Activated naive CD8-positive, alpha-beta T cell (primary cell): ENCODE measurements around the gene GOLPH3.
"Not testable (repeated sequence)": the region's sequence is repeated elsewhere in the genome, so short reads cannot be mapped to it uniquely, and the experiment has no call there.

Experiments
- H3K27ac Mint-ChIP-seq: one replicate; pipeline ENCODE4 v1.8.0; 2021; ENCODE audit warnings: mixed read lengths
- H3K27me3 Mint-ChIP-seq: one replicate; pipeline ENCODE4 v1.8.0; 2021; ENCODE audit warnings: mixed read lengths
- H3K36me3 Mint-ChIP-seq: one replicate; pipeline ENCODE4 v1.8.0; 2021; ENCODE audit warnings: mixed read lengths
- H3K4me1 Mint-ChIP-seq: one replicate; pipeline ENCODE4 v1.8.0; 2021; ENCODE audit warnings: low read depth, mixed read lengths
- H3K4me3 Mint-ChIP-seq: one replicate; pipeline ENCODE4 v1.8.0; 2021; ENCODE audit warnings: mild to moderate bottlenecking, mixed read lengths
- H3K9me3 Mint-ChIP-seq: one replicate; pipeline ENCODE4 v1.8.0; 2021; ENCODE audit warnings: low read depth, mixed read lengths

Gene GOLPH3

DNA sequence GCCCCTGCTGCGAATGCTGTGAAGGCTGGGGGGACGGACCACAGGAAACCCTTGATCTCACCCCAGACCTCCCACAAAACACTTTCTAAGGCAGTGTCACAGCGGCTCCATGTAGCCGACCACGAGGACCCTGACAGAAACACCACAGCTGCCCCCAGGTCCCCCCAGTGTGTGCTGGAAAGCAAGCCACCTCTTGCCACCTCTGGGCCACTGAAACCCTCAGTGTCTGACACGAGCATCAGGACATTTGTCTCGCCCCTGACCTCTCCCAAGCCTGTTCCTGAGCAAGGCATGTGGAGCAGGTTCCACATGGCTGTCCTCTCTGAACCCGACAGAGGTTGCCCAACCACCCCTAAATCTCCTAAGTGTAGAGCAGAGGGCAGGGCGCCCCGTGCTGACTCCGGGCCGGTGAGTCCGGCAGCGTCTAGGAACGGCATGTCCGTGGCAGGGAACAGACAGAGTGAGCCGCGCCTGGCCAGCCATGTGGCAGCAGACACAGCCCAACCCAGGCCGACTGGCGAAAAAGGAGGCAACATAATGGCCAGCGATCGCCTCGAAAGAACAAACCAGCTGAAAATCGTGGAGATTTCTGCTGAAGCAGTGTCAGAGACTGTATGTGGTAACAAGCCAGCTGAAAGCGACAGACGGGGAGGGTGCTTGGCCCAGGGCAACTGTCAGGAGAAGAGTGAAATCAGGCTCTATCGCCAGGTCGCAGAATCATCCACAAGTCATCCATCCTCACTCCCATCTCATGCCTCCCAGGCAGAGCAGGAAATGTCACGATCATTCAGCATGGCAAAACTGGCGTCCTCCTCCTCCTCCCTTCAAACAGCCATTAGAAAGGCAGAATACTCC is 84.7 kb downstream of the GOLPH3 start:
- no peaks in the 10 kb centered on the region for H3K27me3 Mint-ChIP-seq
- H3K27ac Mint-ChIP-seq, result no peak overlapping the region
- peaks cover 5% of the 10 kb centered on the region for H3K36me3 Mint-ChIP-seq
- H3K4me1 Mint-ChIP-seq, result no peaks in the 10 kb centered on the region
- no peak overlapping the region for H3K4me3 Mint-ChIP-seq
- no peaks in the 10 kb centered on the region for H3K9me3 Mint-ChIP-seq

DNA sequence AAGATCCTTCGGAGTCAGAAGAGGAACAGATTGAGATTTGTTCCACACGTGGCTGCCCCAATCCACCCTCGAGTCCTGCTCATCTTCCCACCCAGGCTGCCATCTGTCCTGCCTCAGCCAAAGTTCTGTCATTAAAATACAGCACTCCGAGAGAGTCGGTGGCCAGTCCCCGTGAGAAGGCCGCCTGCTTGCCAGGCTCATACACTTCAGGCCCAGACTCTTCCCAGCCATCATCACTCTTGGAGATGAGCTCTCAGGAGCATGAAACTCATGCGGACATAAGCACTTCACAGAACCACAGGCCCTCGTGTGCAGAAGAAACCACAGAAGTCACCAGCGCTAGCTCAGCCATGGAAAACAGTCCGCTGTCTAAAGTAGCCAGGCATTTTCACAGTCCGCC is 85.9 kb downstream of the GOLPH3 start:
- Mint-ChIP-seq H3K27ac (no peak overlapping the region), H3K4me3 (no peak overlapping the region), H3K27me3 (no peaks in the 10 kb centered on the region), H3K4me1 (no peaks in the 10 kb centered on the region), H3K36me3 (peaks cover 5% of the 10 kb centered on the region), H3K9me3 (no peaks in the 10 kb centered on the region)

DNA sequence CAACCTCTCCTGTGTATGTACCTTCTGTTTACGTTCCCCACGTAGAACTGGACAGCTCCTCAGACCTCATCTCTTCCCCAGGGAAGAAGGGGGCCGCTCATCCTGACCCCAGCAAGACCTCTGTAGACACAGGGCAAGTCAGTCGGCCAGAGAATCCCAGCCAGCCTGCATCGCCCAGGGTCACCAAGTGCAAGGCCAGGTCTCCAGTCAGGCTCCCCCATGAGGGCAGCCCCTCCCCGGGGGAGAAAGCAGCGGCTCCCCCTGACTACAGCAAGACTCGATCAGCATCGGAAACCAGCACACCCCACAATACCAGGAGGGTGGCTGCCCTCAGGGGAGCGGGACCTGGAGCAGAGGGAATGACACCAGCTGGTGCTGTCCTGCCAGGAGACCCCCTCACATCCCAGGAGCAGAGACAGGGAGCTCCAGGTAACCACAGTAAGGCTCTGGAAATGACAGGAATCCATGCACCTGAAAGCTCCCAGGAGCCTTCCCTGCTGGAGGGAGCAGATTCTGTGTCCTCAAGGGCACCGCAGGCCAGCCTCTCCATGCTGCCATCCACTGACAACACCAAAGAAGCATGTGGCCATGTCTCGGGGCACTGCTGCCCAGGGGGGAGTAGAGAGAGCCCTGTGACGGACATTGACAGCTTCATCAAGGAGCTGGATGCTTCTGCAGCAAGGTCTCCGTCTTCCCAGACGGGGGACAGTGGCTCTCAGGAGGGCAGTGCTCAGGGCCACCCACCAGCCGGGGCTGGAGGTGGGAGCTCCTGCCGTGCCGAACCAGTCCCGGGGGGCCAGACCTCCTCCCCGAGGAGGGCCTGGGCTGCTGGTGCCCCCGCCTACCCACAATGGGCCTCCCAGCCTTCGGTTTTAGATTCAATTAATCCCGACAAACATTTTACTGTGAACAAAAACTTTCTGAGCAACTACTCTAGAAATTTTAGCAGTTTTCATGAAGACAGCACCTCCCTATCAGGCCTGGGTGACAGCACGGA is 86.7 kb downstream of the GOLPH3 start:
- no peak overlapping the region for H3K27ac Mint-ChIP-seq
- H3K36me3 Mint-ChIP-seq, result peaks cover 5% of the 10 kb centered on the region
- H3K4me3 Mint-ChIP-seq, result no peak overlapping the region
- no peaks in the 10 kb centered on the region for H3K27me3 Mint-ChIP-seq
- no peaks in the 10 kb centered on the region for H3K4me1 Mint-ChIP-seq
- no peaks in the 10 kb centered on the region for H3K9me3 Mint-ChIP-seq

DNA sequence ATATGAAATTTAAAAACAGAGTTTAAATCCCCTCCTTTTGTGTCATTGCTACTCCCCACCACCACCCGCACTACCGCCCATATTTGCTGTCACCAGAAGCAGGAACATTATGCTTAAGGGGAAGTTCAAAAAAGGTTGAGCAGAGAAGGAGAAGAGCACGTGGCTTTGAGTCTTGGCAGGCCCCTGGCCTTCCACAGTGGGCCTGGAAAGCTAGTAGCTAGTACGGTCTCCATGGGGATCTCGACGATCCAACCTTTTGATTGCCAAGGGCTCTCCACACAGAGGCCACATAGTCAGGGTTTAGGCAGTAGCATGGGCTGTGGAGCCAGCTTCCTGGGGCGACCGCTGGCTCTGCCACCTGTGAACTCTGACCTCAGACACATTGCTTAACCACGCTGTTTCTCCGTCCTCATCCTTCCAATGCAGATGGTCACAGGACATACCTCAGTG is 90.1 kb downstream of the GOLPH3 start:
- Mint-ChIP-seq H3K36me3 (peaks cover 5% of the 10 kb centered on the region), H3K9me3 (no peaks in the 10 kb centered on the region), H3K4me1 (no peaks in the 10 kb centered on the region), H3K4me3 (no peak overlapping the region), H3K27me3 (no peaks in the 10 kb centered on the region), H3K27ac (no peak overlapping the region)

DNA sequence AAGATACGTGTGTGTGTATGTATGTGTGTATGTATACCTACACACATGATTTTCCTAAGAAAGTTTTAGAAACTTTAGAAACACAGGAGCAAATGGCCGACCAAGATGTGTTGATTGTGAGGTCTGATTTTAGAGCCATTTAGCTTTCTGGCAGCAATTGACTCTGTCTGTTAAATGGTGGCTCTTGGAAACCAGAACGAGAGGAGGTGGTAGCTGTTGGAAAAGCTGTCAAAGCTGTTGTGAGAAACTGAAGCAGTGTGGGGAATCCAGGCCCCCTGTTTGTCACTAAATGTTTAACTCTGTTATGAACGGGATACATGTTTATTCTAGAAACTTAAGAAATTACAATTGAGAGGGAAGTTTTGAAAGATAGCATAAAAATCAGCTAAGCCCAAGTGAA is 91.4 kb downstream of the GOLPH3 start:
- Mint-ChIP-seq H3K4me3 (no peak overlapping the region), H3K27me3 (no peaks in the 10 kb centered on the region), H3K36me3 (no peaks in the 10 kb centered on the region), H3K4me1 (no peaks in the 10 kb centered on the region), H3K27ac (no peak overlapping the region), H3K9me3 (no peaks in the 10 kb centered on the region)

DNA sequence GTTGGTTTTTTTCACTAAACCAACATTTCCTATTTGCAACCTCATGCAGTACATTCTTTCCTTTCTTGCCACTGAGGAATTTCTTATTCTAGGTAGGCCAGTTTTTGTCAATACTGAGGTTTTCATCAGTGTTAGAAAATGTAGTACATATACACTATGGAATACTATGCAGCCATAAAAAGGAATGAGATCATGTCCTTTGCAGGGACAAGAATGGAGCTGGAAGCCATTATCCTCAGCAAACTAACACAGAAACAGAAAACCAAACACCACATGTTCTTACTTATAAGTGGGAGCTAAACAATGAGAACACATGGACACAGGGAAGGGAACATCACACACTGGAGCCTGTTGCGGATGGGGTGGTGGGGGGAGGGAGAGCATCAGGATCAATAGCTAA is 93.6 kb downstream of the GOLPH3 start:
- H3K9me3 Mint-ChIP-seq, H3K4me1 Mint-ChIP-seq, H3K27me3 Mint-ChIP-seq, H3K27ac Mint-ChIP-seq, H3K36me3 Mint-ChIP-seq, H3K4me3 Mint-ChIP-seq: not testable (repeated sequence)

DNA sequence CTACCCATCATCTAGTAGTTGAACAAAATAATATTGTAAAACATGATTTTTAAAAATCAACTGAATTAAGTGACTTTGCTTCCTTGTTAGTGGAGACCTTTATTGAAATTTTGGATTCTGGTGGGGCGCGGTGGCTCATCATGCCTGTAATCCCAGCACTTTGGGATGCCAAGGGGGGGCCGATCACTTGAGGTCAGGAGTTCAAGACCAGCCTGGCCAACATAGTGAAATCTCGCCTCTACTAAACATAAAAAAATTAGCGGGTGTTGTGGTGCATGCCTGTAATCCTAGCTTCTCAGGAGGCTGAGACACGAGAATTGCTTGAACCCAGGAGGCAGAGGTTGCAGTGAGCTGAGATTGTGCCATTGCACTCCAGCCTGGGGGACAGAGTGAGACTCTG is 95.3 kb downstream of the GOLPH3 start:
- not testable (repeated sequence) for H3K27me3 Mint-ChIP-seq, H3K4me1 Mint-ChIP-seq, H3K4me3 Mint-ChIP-seq, H3K9me3 Mint-ChIP-seq, H3K36me3 Mint-ChIP-seq, H3K27ac Mint-ChIP-seq

DNA sequence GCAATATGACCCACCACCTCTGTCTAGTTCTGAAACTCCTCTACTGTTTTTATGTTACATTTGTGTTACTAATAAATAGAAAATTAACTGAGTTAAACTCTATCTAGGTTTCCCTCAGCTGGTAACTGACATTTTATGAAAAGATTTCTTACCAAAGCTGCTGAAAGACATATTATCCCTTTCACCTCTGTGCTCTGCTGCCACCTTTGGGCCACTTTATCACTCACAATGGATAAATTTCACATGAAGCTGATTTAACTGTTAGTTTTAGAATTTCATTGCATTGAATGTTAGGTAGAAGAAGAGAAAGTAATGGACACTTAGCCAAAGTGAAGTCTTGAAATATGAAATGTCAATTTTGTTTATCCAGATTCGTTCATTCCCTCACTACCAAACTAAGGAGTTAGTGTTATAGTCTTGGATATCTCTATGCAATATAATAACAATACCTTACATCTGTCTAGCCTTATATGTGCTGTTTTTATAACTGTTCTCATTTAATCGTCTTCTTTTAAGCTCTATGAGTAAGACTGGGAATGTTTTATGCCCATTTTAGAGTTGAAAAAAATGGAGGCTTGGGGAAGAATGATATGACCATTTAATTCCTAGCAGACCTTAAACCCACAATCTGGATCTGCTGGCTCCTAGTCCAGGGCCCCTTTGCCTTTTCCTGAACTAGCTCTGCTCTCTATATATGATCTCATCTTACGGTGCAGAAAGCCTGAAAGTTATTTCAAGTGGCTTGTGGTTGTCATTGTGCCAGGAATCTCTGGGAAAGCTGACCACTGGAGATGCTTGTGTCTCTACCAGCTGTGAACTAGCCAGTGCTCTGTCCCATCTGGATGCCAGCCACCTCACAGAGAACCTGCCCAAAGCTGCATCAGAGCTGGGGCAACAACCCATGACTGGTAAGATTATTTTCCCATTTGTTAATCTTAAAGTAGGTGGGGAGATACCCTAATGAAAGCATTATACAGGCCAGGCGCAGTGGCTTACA is 97.1 kb downstream of the GOLPH3 start:
- H3K36me3 Mint-ChIP-seq, result no peaks in the 10 kb centered on the region
- H3K27ac Mint-ChIP-seq, result no peak overlapping the region
- H3K27me3 Mint-ChIP-seq, result no peaks in the 10 kb centered on the region
- no peak overlapping the region for H3K4me3 Mint-ChIP-seq
- no peaks in the 10 kb centered on the region for H3K4me1 Mint-ChIP-seq
- H3K9me3 Mint-ChIP-seq, result no peaks in the 10 kb centered on the region
